ENCODE data around the gene AGR3.

Gene AGR3

GRCh38 chr7:16900209-16900768, 18.5 kb upstream of the AGR3 start:
- no peaks in the 10 kb centered on the region for H3K36me3 ChIP-seq (ENCODE audit: control insufficient read depth in 2 of 2, insufficient read depth in 2 of 2, low read length in 2 of 2)
- no peak overlapping the region for H3K9ac ChIP-seq (ENCODE audit: low read depth in 1 of 2, low read length in 2 of 2)
- no peaks in the 10 kb centered on the region for H3K27me3 ChIP-seq (ENCODE audit: control insufficient read depth in 2 of 2, insufficient read depth in 2 of 2, low read length in 2 of 2)
- H3K4me1 ChIP-seq (ENCODE audit: control insufficient read depth in 2 of 2, insufficient read depth in 2 of 2, low read length in 2 of 2): no peaks in the 10 kb centered on the region
- H3K4me3 ChIP-seq (ENCODE audit: low read length in 2 of 2): no peak overlapping the region
- no peak overlapping the region for H3K27ac ChIP-seq (ENCODE audit: low read depth in 2 of 2, low read length in 2 of 2)
- H3K9me3 ChIP-seq (ENCODE audit: control insufficient read depth in 2 of 2, low read length in 2 of 2): peaks cover 0 to 3% of the 10 kb centered on the region in 2 donors

DNA sequence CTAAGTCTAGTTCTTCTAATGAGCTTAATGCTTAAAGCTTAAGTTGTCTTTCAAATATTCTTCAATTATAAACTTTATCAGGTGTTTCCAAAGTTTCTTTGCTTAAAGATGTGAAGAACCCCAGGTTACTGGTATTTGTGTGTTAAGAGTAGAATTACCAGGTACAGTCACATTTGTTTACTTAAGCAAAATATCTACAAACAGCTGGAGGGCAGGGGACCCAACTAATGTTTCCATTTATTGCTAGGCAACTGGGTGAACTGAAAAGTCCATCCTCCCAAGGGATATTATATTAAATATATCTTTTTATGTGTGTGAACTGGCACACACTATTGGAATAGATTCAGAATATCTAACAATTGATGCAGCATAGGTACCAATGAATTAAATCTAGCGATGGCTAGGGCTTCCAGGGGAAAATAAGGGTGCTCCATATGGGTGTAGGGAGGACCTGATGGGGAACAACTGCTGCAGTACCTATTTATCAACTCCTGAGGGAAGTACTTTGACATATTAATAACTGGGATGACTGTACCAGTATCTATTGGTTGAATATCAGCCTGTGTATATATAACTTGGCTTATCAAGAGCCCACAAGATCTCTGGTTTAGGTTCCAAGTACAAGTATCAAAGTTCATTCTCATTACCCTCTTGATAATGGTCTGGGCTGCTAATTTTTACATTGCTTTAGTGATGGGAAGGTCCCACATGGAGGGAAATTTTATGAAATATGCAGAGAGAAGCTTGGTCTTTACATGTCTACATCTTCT, 10.3 kb upstream of the AGR3 start:
- H3K4me1 ChIP-seq (ENCODE audit: control insufficient read depth in 2 of 2, insufficient read depth in 2 of 2, low read length in 2 of 2): peaks cover 2 to 7% of the 10 kb centered on the region in 2 donors
- no peak overlapping the region for H3K9ac ChIP-seq (ENCODE audit: low read depth in 1 of 2, low read length in 2 of 2)
- no peaks in the 10 kb centered on the region for H3K36me3 ChIP-seq (ENCODE audit: control insufficient read depth in 2 of 2, insufficient read depth in 2 of 2, low read length in 2 of 2)
- H3K9me3 ChIP-seq (ENCODE audit: control insufficient read depth in 2 of 2, low read length in 2 of 2): no peaks in the 10 kb centered on the region
- no peak overlapping the region for H3K4me3 ChIP-seq (ENCODE audit: low read length in 2 of 2)
- H3K27me3 ChIP-seq (ENCODE audit: control insufficient read depth in 2 of 2, insufficient read depth in 2 of 2, low read length in 2 of 2): no peaks in the 10 kb centered on the region
- H3K27ac ChIP-seq (ENCODE audit: low read depth in 2 of 2, low read length in 2 of 2): no peak overlapping the region

DNA sequence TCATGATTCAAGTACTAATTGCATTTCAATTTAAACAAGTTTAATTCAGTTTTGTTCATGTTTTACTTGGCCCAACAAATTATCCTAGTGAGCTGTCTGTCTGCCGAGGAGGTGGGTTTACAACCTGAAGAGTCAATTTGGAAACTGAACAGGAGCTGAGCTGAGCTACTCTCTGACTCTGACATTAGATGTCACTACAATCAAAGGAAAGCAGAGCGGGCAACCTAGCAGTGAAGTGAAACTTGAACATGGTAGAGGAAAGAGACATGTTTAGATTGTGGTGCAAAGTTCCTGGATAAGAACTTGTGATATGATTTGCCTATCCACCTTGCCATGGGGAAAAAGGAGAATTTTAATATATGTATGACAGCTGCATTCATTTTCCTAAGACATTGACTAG, 9.6 kb upstream of the AGR3 start:
- H3K27ac ChIP-seq (ENCODE audit: low read depth in 2 of 2, low read length in 2 of 2): no peak overlapping the region
- H3K27me3 ChIP-seq (ENCODE audit: control insufficient read depth in 2 of 2, insufficient read depth in 2 of 2, low read length in 2 of 2): no peaks in the 10 kb centered on the region
- peaks cover 2 to 7% of the 10 kb centered on the region in 2 donors for H3K4me1 ChIP-seq (ENCODE audit: control insufficient read depth in 2 of 2, insufficient read depth in 2 of 2, low read length in 2 of 2)
- no peaks in the 10 kb centered on the region for H3K36me3 ChIP-seq (ENCODE audit: control insufficient read depth in 2 of 2, insufficient read depth in 2 of 2, low read length in 2 of 2)
- no peak overlapping the region for H3K4me3 ChIP-seq (ENCODE audit: low read length in 2 of 2)
- H3K9me3 ChIP-seq (ENCODE audit: control insufficient read depth in 2 of 2, low read length in 2 of 2): no peaks in the 10 kb centered on the region
- no peak overlapping the region for H3K9ac ChIP-seq (ENCODE audit: low read depth in 1 of 2, low read length in 2 of 2)

- Histone ChIP-seq H3K36me3 (ENCODE audit: control insufficient read depth in 2 of 2, insufficient read depth in 2 of 2, low read length in 2 of 2) (no peaks in the 10 kb centered on the region), H3K9me3 (ENCODE audit: control insufficient read depth in 2 of 2, low read length in 2 of 2) (no peaks in the 10 kb centered on the region), H3K4me3 (ENCODE audit: low read length in 2 of 2) (no peak overlapping the region), H3K27ac (ENCODE audit: low read depth in 2 of 2, low read length in 2 of 2) (no peak overlapping the region), H3K27me3 (ENCODE audit: control insufficient read depth in 2 of 2, insufficient read depth in 2 of 2, low read length in 2 of 2) (no peaks in the 10 kb centered on the region), H3K4me1 (ENCODE audit: control insufficient read depth in 2 of 2, insufficient read depth in 2 of 2, low read length in 2 of 2) (peaks cover 2 to 7% of the 10 kb centered on the region in 2 donors), H3K9ac (ENCODE audit: low read depth in 1 of 2, low read length in 2 of 2) (no peak overlapping the region)
Measured at GRCh38 chr7:16889851-16890415, 8.2 kb upstream of the AGR3 start.

- Histone ChIP-seq H3K4me1 (ENCODE audit: control insufficient read depth in 2 of 2, insufficient read depth in 2 of 2, low read length in 2 of 2) (peaks cover 2 to 7% of the 10 kb centered on the region in 2 donors), H3K36me3 (ENCODE audit: control insufficient read depth in 2 of 2, insufficient read depth in 2 of 2, low read length in 2 of 2) (no peaks in the 10 kb centered on the region), H3K9me3 (ENCODE audit: control insufficient read depth in 2 of 2, low read length in 2 of 2) (no peaks in the 10 kb centered on the region), H3K9ac (ENCODE audit: low read depth in 1 of 2, low read length in 2 of 2) (no peak overlapping the region), H3K4me3 (ENCODE audit: low read length in 2 of 2) (no peak overlapping the region), H3K27ac (ENCODE audit: low read depth in 2 of 2, low read length in 2 of 2) (no peak overlapping the region), H3K27me3 (ENCODE audit: control insufficient read depth in 2 of 2, insufficient read depth in 2 of 2, low read length in 2 of 2) (no peaks in the 10 kb centered on the region)
Measured at GRCh38 chr7:16889305-16889704, 7.5 kb upstream of the AGR3 start.

DNA sequence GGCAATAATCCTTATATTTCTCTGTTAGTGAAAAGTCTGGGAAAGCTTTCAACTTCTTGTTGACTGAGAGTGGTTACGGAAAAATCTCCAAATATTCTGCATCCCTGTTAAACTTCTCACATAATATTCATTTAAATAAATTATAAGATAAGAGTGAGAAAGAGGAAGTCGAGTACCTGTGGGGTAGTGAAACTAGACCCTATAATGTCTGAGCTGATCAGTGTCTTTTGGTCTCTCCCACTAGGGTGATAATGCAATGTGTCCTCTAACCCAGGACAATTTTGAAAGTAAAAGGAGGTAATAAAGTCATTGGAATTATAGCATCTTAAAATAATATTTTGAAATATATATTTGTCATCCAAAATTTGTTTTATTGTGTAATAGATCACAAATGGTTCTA, 2.1 kb upstream of the AGR3 start:
- no peaks in the 10 kb centered on the region for H3K9me3 ChIP-seq (ENCODE audit: control insufficient read depth in 2 of 2, low read length in 2 of 2)
- H3K27ac ChIP-seq (ENCODE audit: low read depth in 2 of 2, low read length in 2 of 2): no peak overlapping the region
- H3K36me3 ChIP-seq (ENCODE audit: control insufficient read depth in 2 of 2, insufficient read depth in 2 of 2, low read length in 2 of 2): no peaks in the 10 kb centered on the region
- H3K4me3 ChIP-seq (ENCODE audit: low read length in 2 of 2): no peak overlapping the region
- peaks cover 0 to 5% of the 10 kb centered on the region in 2 donors for H3K4me1 ChIP-seq (ENCODE audit: control insufficient read depth in 2 of 2, insufficient read depth in 2 of 2, low read length in 2 of 2)
- no peaks in the 10 kb centered on the region for H3K27me3 ChIP-seq (ENCODE audit: control insufficient read depth in 2 of 2, insufficient read depth in 2 of 2, low read length in 2 of 2)
- no peak overlapping the region for H3K9ac ChIP-seq (ENCODE audit: low read depth in 1 of 2, low read length in 2 of 2)

DNA sequence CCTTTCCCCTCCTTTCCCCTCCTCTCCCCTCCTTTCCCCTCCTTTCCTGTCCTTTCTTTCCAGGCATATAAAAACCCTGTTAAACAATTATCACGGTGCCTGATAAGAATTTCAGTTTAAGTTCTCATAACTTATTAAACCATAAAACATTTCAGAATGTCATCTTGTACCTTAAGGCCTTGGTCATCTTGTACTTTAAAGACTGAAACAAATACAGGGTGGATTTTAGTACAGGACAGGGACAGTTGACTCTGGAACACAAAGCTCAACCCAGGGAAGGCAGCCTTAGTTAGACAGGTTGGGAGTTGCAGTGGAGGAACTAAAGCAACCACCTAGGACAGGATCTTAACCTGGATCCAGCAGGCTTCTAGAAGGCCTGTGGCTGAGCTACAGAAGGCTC, 1.2 kb downstream of the AGR3 start:
- H3K4me3 ChIP-seq (ENCODE audit: low read length in 2 of 2): peak overlapping the region; percentile 61 to 90
- H3K4me1 ChIP-seq (ENCODE audit: control insufficient read depth in 2 of 2, insufficient read depth in 2 of 2, low read length in 2 of 2): peaks cover 2 to 5% of the 10 kb centered on the region in 2 donors
- H3K27me3 ChIP-seq (ENCODE audit: control insufficient read depth in 2 of 2, insufficient read depth in 2 of 2, low read length in 2 of 2): no peaks in the 10 kb centered on the region
- peak overlapping the region; percentile 72 to 76 for H3K9ac ChIP-seq (ENCODE audit: low read depth in 1 of 2, low read length in 2 of 2)
- no peaks in the 10 kb centered on the region for H3K9me3 ChIP-seq (ENCODE audit: control insufficient read depth in 2 of 2, low read length in 2 of 2)
- peaks cover 0 to 5% of the 10 kb centered on the region in 2 donors for H3K36me3 ChIP-seq (ENCODE audit: control insufficient read depth in 2 of 2, insufficient read depth in 2 of 2, low read length in 2 of 2)
- H3K27ac ChIP-seq (ENCODE audit: low read depth in 2 of 2, low read length in 2 of 2): peak overlapping the region; percentile 80 to 88

DNA sequence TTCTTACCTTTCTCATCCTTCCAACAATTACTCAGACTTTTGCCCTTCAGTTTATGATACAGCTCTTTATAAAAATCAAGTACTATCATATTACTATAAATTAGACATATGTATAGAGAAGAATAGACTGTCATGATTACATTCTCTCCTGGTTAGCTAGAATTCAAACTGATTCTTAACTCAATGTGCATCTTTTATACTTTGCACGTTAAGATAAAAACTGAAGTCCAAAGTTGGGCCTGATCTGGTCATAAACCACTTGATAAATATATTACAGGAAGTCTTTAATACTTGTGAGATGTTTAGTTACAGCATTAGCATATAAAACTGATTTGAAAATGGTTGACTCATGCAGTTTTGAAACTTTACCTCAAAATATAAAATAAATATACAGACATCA, 2.6 kb downstream of the AGR3 start:
- Histone ChIP-seq H3K27me3 (ENCODE audit: control insufficient read depth in 2 of 2, insufficient read depth in 2 of 2, low read length in 2 of 2) (no peaks in the 10 kb centered on the region), H3K36me3 (ENCODE audit: control insufficient read depth in 2 of 2, insufficient read depth in 2 of 2, low read length in 2 of 2) (peaks cover 1 to 5% of the 10 kb centered on the region in 2 donors), H3K9ac (ENCODE audit: low read depth in 1 of 2, low read length in 2 of 2) (peak overlapping the region in 1 of 2 donors; percentile 62), H3K4me1 (ENCODE audit: control insufficient read depth in 2 of 2, insufficient read depth in 2 of 2, low read length in 2 of 2) (peaks cover 2 to 5% of the 10 kb centered on the region in 2 donors), H3K9me3 (ENCODE audit: control insufficient read depth in 2 of 2, low read length in 2 of 2) (no peaks in the 10 kb centered on the region), H3K27ac (ENCODE audit: low read depth in 2 of 2, low read length in 2 of 2) (no peak overlapping the region), H3K4me3 (ENCODE audit: low read length in 2 of 2) (peak overlapping the region; percentile 61 to 90)

DNA sequence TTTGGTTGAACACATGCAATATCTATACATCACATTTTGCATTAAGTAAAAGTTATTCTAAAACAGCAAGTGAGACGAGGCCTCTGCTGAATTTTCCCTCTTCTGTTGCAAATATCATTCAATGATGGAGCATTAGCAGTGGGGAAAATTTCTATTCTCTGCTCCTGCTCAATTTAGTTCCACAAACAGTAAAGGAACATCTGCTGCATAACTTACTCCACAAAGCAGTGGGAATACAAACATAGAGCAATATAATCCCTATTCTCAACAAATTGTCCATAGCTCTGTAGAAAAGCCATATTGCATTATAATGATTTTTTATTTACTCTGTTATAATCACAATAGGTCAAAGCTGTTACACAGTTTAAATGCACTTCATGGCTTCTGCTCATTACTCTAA, 5.9 kb downstream of the AGR3 start:
- Histone ChIP-seq H3K36me3 (ENCODE audit: control insufficient read depth in 2 of 2, insufficient read depth in 2 of 2, low read length in 2 of 2) (peaks cover 14 to 15% of the 10 kb centered on the region in 2 donors), H3K27ac (ENCODE audit: low read depth in 2 of 2, low read length in 2 of 2) (no peak overlapping the region), H3K4me3 (ENCODE audit: low read length in 2 of 2) (no peak overlapping the region), H3K27me3 (ENCODE audit: control insufficient read depth in 2 of 2, insufficient read depth in 2 of 2, low read length in 2 of 2) (no peaks in the 10 kb centered on the region), H3K9me3 (ENCODE audit: control insufficient read depth in 2 of 2, low read length in 2 of 2) (peaks cover 0 to 3% of the 10 kb centered on the region in 2 donors), H3K4me1 (ENCODE audit: control insufficient read depth in 2 of 2, insufficient read depth in 2 of 2, low read length in 2 of 2) (peaks cover 0 to 2% of the 10 kb centered on the region in 2 donors), H3K9ac (ENCODE audit: low read depth in 1 of 2, low read length in 2 of 2) (no peak overlapping the region)

GRCh38 chr7:16874066-16874465, 7.7 kb downstream of the AGR3 start:
- Histone ChIP-seq H3K27ac (ENCODE audit: low read depth in 2 of 2, low read length in 2 of 2) (no peak overlapping the region), H3K4me3 (ENCODE audit: low read length in 2 of 2) (no peak overlapping the region), H3K4me1 (ENCODE audit: control insufficient read depth in 2 of 2, insufficient read depth in 2 of 2, low read length in 2 of 2) (peaks cover 0 to 2% of the 10 kb centered on the region in 2 donors), H3K9me3 (ENCODE audit: control insufficient read depth in 2 of 2, low read length in 2 of 2) (peaks cover 0 to 3% of the 10 kb centered on the region in 2 donors), H3K27me3 (ENCODE audit: control insufficient read depth in 2 of 2, insufficient read depth in 2 of 2, low read length in 2 of 2) (no peaks in the 10 kb centered on the region), H3K36me3 (ENCODE audit: control insufficient read depth in 2 of 2, insufficient read depth in 2 of 2, low read length in 2 of 2) (peaks cover 14 to 15% of the 10 kb centered on the region in 2 donors), H3K9ac (ENCODE audit: low read depth in 1 of 2, low read length in 2 of 2) (no peak overlapping the region)

Data from mucosa of rectum (tissue), 2 donors.